Natural killer cell (primary cell): ENCODE data around the gene TMTC2. TPM values are rescaled to one million over a fixed set of nuclear protein-coding genes. Genes with fewer than 3 reads are reported as not detected.

Source experiments
- ATAC-seq, 3 donors: fragments of 150-1000 bp in 2 of 3; fragments of 200-7000 bp in 1 of 3; cut with Tn5 transposase; 1 replicate in 1 of 3; 2 replicates in 2 of 3; pipeline ENCODE4 v1.10.0; 2021; ENCODE audit warnings: mild to moderate bottlenecking in 2 of 3, moderate library complexity in 2 of 3
- DNase-seq, 2 donors: peaks; one replicate each; pipeline versions ENCODE4 v3.0.0 to v3.0.0-alpha.2; 2013 to 2021; ENCODE audit warnings: mixed read lengths in 1 of 2
- H3K27ac ChIP-seq: one replicate; pipeline ENCODE4 v1.5.1; 2013; ENCODE audit warnings: mild to moderate bottlenecking, low read length
- H3K27me3 ChIP-seq: one replicate; pipeline ENCODE4 v1.6.1; 2013; ENCODE audit warnings: low read length; ENCODE audit not compliant: control insufficient read depth, insufficient read depth
- H3K36me3 ChIP-seq: one replicate; pipeline ENCODE4 v1.6.1; 2013; ENCODE audit warnings: low read length; ENCODE audit not compliant: control insufficient read depth, insufficient read depth
- H3K4me1 ChIP-seq: one replicate; pipeline ENCODE4 v1.6.1; 2013; ENCODE audit warnings: low read length; ENCODE audit not compliant: control insufficient read depth, insufficient read depth
- H3K4me3 ChIP-seq: one replicate; pipeline ENCODE4 v1.5.1; 2013; ENCODE audit warnings: low read length
- H3K9me3 ChIP-seq: one replicate; pipeline ENCODE4 v1.6.1; 2013; ENCODE audit warnings: low read length; ENCODE audit not compliant: control insufficient read depth, insufficient read depth
- H3K27ac Mint-ChIP-seq, 2 donors: one replicate each; pipeline ENCODE4 v1.8.0; 2022; ENCODE audit warnings: mild to moderate bottlenecking in 2 of 2, mixed read lengths in 2 of 2, moderate library complexity in 1 of 2
- H3K27me3 Mint-ChIP-seq, 2 donors: one replicate each; pipeline ENCODE4 v1.8.0; 2022; ENCODE audit warnings: low read depth in 2 of 2, mixed read lengths in 2 of 2
- H3K36me3 Mint-ChIP-seq: one replicate; pipeline ENCODE4 v1.8.0; 2022; ENCODE audit warnings: mixed read lengths
- H3K4me1 Mint-ChIP-seq, 2 donors: one replicate each; pipeline ENCODE4 v1.8.0; 2022; ENCODE audit warnings: mixed read lengths in 2 of 2
- H3K4me3 Mint-ChIP-seq: one replicate; pipeline ENCODE4 v1.8.0; 2022; ENCODE audit warnings: mild to moderate bottlenecking, moderate library complexity, mixed read lengths
- H3K9me3 Mint-ChIP-seq, 2 donors: one replicate each; pipeline ENCODE4 v1.8.0; 2022; ENCODE audit warnings: mixed read lengths in 2 of 2
- WGBS: methylation state at CpG from one replicate; pipeline ENCODE4 v1.1.7; 2013; ENCODE audit warnings: missing lambda C conversion rate; ENCODE audit not compliant: insufficient coverage; 5-methylcytosine and 5-hydroxymethylcytosine counted together
- intact Hi-C: fragments of 100-400 bp; cut with micrococcal nuclease; formaldehyde crosslinking; loops from one replicate; pipeline ENCODE4 v1.14.2; 2022
- total RNA-seq, 4 donors: library from RNA; stranded (reverse); fragments of 120-200 nt in 1 of 4; gene quantifications; one replicate each; pipeline versions ENCODE4 v1.2.3 to v1.2.4, GENCODE V29; 2013 to 2022
- TF ChIP-seq, protein P1 (sequence below): fragments of 200-600 bp; IDR thresholded peaks from one replicate; pipeline ENCODE4 v1.8.0; 2022; ENCODE audit warnings: antibody characterized with exemption

TMTC2 gene
- total RNA-seq, 3 donors from 2014 or later (not counting 1 experiment from before 2014, with no cell fraction given), result 1.4 to 2.3 (median 1.6) TPM

DNA sequence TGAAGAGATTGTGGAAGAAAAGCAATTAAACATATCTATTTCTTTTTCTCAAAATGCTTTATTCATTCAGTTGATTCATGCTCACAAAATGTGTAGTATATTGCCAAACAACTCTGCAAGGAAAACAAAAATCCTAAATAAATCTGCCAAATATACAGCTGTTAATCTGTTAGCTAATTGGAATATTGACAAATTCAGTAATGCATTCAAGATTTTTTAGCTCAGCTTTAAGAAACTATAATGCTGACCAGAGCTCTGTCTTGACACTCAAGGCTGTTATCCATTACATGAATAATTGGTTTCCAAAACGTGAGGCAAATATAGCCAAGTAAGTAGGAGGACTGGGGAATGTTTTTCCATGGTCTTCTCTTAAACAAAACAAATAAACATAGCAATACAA, 146.8 kb downstream of the TMTC2 start:
- no peaks in the 10 kb centered on the region for H3K9me3 ChIP-seq
- intact Hi-C loops, result no loop called here
- no peak overlapping the region for H3K27ac ChIP-seq
- H3K4me1 ChIP-seq, result no peaks in the 10 kb centered on the region
- H3K4me3 ChIP-seq, result no peak overlapping the region
- no peaks in the 10 kb centered on the region for H3K4me1 Mint-ChIP-seq
- no peaks in the 10 kb centered on the region for H3K27me3 Mint-ChIP-seq
- no peaks in the 10 kb centered on the region for H3K36me3 Mint-ChIP-seq
- TF ChIP-seq, protein P1, sequence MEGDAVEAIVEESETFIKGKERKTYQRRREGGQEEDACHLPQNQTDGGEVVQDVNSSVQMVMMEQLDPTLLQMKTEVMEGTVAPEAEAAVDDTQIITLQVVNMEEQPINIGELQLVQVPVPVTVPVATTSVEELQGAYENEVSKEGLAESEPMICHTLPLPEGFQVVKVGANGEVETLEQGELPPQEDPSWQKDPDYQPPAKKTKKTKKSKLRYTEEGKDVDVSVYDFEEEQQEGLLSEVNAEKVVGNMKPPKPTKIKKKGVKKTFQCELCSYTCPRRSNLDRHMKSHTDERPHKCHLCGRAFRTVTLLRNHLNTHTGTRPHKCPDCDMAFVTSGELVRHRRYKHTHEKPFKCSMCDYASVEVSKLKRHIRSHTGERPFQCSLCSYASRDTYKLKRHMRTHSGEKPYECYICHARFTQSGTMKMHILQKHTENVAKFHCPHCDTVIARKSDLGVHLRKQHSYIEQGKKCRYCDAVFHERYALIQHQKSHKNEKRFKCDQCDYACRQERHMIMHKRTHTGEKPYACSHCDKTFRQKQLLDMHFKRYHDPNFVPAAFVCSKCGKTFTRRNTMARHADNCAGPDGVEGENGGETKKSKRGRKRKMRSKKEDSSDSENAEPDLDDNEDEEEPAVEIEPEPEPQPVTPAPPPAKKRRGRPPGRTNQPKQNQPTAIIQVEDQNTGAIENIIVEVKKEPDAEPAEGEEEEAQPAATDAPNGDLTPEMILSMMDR, result no peak
- no peak overlapping the region for H3K27ac Mint-ChIP-seq
- no peaks in the 10 kb centered on the region for H3K27me3 ChIP-seq
- H3K36me3 ChIP-seq, result no peaks in the 10 kb centered on the region
- H3K9me3 Mint-ChIP-seq, result peaks cover 5 to 7% of the 10 kb centered on the region in 2 donors
- H3K4me3 Mint-ChIP-seq, result no peak overlapping the region
- ATAC-seq (no peak), DNase-seq (no peak)
- no CpG with 5 or more reads among the region's 1 CpG for WGBS

DNA sequence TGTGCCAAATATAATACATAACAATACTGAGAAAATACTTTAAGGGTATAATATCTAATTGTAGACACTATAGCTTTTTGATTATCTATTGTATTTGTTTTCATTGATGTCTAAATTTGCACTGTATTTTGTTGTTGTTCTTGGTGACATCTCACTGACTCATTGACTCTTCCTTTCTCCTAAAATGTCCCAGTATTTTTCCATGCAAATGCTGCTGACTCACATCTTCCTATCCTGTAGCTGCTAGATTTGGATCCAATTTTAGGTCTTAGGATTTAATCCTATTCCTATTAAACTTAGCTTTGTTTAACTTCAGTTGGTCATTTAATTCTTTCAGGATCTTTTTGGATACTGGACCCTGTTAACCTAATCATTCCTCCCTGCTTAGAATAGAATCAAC, 148.5 kb downstream of the TMTC2 start:
- no peaks in the 10 kb centered on the region for H3K9me3 ChIP-seq
- Mint-ChIP-seq H3K4me1 (no peaks in the 10 kb centered on the region), H3K27ac (no peak overlapping the region), H3K4me3 (no peak overlapping the region), H3K9me3 (peaks cover 5 to 6% of the 10 kb centered on the region in 2 donors), H3K36me3 (no peaks in the 10 kb centered on the region), H3K27me3 (no peaks in the 10 kb centered on the region)
- TF ChIP-seq, protein P1, result no peak
- intact Hi-C loops, result no loop called here
- H3K4me3 ChIP-seq, result no peak overlapping the region
- DNase-seq (no peak), ATAC-seq (no peak)
- H3K4me1 ChIP-seq, result no peaks in the 10 kb centered on the region
- H3K36me3 ChIP-seq, result no peaks in the 10 kb centered on the region
- no peaks in the 10 kb centered on the region for H3K27me3 ChIP-seq
- no peak overlapping the region for H3K27ac ChIP-seq

DNA sequence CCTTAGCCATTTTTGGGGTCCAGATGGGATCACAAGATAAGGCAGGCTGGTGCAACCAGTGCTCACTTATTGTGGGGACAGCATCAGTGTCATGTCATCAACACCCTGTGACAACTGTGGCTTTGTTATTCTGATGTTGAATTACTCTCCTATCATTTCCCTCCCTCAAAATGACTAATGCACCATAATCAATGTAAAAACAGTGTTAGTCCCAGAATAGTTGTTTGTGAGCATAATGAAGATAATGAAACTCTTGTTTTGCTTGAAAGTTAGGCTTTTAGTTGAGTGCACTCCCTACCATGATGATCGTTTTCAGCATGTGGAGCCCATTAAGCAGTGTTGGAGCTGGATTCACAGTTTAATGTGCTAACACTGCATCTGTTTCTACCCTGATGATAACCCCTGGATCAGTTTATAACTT, 151.4 kb downstream of the TMTC2 start:
- no peaks in the 10 kb centered on the region for H3K36me3 Mint-ChIP-seq
- TF ChIP-seq, protein P1, result no peak
- H3K27ac Mint-ChIP-seq, result no peak overlapping the region
- Histone ChIP-seq H3K4me1 (no peaks in the 10 kb centered on the region), H3K27ac (no peak overlapping the region), H3K36me3 (no peaks in the 10 kb centered on the region), H3K9me3 (no peaks in the 10 kb centered on the region), H3K4me3 (no peak overlapping the region), H3K27me3 (no peaks in the 10 kb centered on the region)
- H3K4me3 Mint-ChIP-seq, result no peak overlapping the region
- no peaks in the 10 kb centered on the region for H3K4me1 Mint-ChIP-seq
- intact Hi-C loops, result no loop called here
- H3K27me3 Mint-ChIP-seq, result no peaks in the 10 kb centered on the region
- no peak for DNase-seq
- H3K9me3 Mint-ChIP-seq, result peaks cover 3 to 8% of the 10 kb centered on the region in 2 donors
- ATAC-seq, result no peak
- WGBS, result 67% methylated on average over 1 of the region's 1 CpG

DNA sequence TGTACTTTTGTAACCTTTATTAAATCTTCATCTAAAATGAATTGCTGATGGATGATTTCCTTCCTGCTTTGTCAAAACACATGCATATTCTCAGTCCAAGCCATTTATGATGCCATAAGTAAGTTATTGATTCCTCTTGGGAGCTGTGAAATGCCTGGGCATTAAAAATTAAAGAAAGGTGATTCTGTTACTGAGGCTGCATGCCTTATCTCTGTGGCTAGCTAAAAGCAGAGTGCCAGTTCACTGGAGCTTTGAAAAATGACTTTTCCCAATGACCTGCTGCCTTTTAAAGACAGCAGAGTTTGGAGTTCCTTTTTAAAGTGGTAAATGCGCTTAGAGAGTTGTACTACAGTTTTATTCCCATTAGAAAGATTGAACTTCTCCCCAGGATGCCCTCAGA, 152.1 kb downstream of the TMTC2 start:
- TF ChIP-seq, protein P1, result no peak
- 88% methylated on average over 1 of the region's 1 CpG for WGBS

More for the DNA sequence above, 152.1 kb downstream of the TMTC2 start:
- Histone ChIP-seq H3K9me3 (peaks cover 2% of the 10 kb centered on the region), H3K4me1 (no peaks in the 10 kb centered on the region), H3K4me3 (no peak overlapping the region), H3K27me3 (no peaks in the 10 kb centered on the region), H3K36me3 (no peaks in the 10 kb centered on the region), H3K27ac (no peak overlapping the region)
- peaks cover 3 to 8% of the 10 kb centered on the region in 2 donors for H3K9me3 Mint-ChIP-seq
- intact Hi-C loops, result no loop called here
- no peaks in the 10 kb centered on the region for H3K36me3 Mint-ChIP-seq
- no peaks in the 10 kb centered on the region for H3K4me1 Mint-ChIP-seq
- ATAC-seq (no peak), DNase-seq (no peak)
- no peak overlapping the region for H3K4me3 Mint-ChIP-seq
- H3K27me3 Mint-ChIP-seq, result no peaks in the 10 kb centered on the region
- H3K27ac Mint-ChIP-seq, result no peak overlapping the region
